ENCODE measurements around the gene PDGFA.

DNA sequence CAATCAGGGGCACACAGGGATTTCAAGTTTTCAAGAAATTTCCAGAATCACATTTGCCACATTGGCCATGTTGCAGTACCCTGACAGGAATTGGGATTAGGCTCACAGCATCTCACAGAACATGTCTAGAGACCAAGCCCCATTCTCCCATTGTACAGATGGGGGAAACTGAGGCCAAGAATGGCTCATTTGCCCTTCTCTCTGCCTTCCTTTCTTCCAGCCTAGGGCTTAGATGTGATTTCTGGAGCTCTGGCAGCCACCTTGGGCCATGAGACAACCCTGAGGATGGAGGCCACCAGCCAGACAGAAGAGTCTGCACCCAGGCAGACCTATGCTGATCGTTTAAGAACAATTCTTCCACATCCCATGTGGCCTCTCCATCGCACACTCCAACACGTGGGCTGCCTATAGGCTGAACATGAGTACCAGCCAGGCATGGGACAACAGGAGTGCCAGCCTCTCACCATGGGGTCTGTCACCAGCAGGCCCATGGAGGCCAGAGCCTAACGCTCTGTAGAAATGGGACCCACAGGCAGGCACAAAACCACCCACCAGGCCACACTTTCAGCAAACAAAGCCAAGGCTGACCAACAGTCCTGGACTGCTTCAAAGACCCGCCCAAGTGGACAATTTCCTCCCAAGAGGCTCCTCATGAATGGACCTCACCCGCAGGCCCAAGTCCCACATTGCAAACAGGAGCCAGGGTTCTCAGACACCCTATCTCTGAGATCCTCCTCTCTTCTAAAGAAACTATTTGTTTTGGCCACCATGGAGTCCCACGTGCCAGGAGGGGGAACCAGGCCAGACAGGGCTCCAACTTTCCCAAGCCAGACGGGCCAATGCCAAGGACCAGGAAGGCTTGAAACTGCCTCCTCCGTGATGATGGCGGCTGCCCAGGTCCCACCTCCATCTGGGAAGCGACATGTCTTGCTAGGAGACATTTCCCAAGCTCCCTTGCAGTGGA is 20.7 kb downstream of the PDGFA start:
- TF ChIP-seq, protein P1, sequence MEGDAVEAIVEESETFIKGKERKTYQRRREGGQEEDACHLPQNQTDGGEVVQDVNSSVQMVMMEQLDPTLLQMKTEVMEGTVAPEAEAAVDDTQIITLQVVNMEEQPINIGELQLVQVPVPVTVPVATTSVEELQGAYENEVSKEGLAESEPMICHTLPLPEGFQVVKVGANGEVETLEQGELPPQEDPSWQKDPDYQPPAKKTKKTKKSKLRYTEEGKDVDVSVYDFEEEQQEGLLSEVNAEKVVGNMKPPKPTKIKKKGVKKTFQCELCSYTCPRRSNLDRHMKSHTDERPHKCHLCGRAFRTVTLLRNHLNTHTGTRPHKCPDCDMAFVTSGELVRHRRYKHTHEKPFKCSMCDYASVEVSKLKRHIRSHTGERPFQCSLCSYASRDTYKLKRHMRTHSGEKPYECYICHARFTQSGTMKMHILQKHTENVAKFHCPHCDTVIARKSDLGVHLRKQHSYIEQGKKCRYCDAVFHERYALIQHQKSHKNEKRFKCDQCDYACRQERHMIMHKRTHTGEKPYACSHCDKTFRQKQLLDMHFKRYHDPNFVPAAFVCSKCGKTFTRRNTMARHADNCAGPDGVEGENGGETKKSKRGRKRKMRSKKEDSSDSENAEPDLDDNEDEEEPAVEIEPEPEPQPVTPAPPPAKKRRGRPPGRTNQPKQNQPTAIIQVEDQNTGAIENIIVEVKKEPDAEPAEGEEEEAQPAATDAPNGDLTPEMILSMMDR (IDR thresholded peaks at IDR 0.05) = no peak
- TF ChIP-seq EP300 (IDR thresholded peaks at IDR 0.05) = no peak

All from ovary (tissue), 3 donors.